Epithelial cell of esophagus (primary cell): Measurements from ENCODE around the gene AMN.

ENCODE experiments used
- DNase-seq: peaks from one replicate; pipeline ENCODE4 v3.0.0; 2010; ENCODE audit warnings: low read depth
- H3K4me3 ChIP-seq: 2 replicates; pipeline ENCODE4 v1.5.1; 2011; ENCODE audit warnings: mild to moderate bottlenecking, low read length, control low read depth
- CTCF ChIP-seq: IDR thresholded peaks from 2 replicates; pipeline ENCODE4 v1.5.1; 2011; ENCODE audit warnings: low read depth, mild to moderate bottlenecking, low read length, control low read depth, inconsistent platforms; ENCODE audit not compliant: insufficient read depth; ENCODE audit errors: missing control alignments

The AMN gene

GRCh38 chr14:102951034-102951433, 28.6 kb downstream of the AMN start:
- no peak for DNase-seq
- H3K4me3 ChIP-seq = no peak overlapping the region
- TF ChIP-seq CTCF = no peak

- DNase-seq = no peak
- no peak for TF ChIP-seq CTCF
- no peak overlapping the region for H3K4me3 ChIP-seq
Observed at GRCh38 chr14:102951799-102952198, 29.3 kb downstream of the AMN start.

GRCh38 chr14:102952276-102952675, 29.8 kb downstream of the AMN start:
- H3K4me3 ChIP-seq = no peak overlapping the region
- TF ChIP-seq CTCF = no peak
- no peak for DNase-seq

- H3K4me3 ChIP-seq = no peak overlapping the region
- DNase-seq = no peak
- TF ChIP-seq CTCF = no peak
Observed at GRCh38 chr14:102953100-102953499, 30.6 kb downstream of the AMN start.

GRCh38 chr14:102954081-102954789, 31.8 kb downstream of the AMN start:
- DNase-seq = no peak
- no peak overlapping the region for H3K4me3 ChIP-seq
- TF ChIP-seq CTCF = no peak

GRCh38 chr14:102955636-102956408, 33.4 kb downstream of the AMN start:
- no peak for TF ChIP-seq CTCF
- H3K4me3 ChIP-seq = no peak overlapping the region
- DNase-seq = no peak
